ENCODE measurements around the gene GDPD4.

Gene GDPD4

DNA sequence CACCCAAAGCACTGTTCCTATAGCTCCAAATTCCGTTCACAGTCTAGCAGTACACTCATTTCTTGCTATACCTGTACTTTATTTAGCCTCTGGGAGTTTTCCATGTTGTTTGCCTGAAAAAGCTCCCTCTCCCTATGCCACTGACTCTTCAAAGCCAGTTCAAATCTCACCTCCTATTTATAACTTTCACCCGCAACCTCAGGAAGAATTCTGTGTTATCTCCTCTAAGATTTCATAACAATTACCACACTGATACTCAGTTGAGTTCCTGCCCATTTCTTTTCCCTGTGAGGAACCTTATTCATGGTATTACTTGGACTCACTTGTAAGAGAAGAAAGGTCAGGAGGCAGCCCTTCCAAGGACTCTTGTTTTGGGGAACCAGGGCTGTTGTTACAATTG lies 25.2 kb downstream of the GDPD4 start:
- no peak for DNase-seq
- H3K4me3 ChIP-seq (ENCODE audit: low read depth, low read length): no peak overlapping the region
- TF ChIP-seq, protein P1, sequence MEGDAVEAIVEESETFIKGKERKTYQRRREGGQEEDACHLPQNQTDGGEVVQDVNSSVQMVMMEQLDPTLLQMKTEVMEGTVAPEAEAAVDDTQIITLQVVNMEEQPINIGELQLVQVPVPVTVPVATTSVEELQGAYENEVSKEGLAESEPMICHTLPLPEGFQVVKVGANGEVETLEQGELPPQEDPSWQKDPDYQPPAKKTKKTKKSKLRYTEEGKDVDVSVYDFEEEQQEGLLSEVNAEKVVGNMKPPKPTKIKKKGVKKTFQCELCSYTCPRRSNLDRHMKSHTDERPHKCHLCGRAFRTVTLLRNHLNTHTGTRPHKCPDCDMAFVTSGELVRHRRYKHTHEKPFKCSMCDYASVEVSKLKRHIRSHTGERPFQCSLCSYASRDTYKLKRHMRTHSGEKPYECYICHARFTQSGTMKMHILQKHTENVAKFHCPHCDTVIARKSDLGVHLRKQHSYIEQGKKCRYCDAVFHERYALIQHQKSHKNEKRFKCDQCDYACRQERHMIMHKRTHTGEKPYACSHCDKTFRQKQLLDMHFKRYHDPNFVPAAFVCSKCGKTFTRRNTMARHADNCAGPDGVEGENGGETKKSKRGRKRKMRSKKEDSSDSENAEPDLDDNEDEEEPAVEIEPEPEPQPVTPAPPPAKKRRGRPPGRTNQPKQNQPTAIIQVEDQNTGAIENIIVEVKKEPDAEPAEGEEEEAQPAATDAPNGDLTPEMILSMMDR (IDR thresholded peaks at IDR 0.05; ENCODE audit: low read depth, low read length): no peak
- no peaks in the 10 kb centered on the region for H3K36me3 ChIP-seq
- no peaks in the 10 kb centered on the region for H3K9me3 ChIP-seq
- no peaks in the 10 kb centered on the region for H3K27me3 ChIP-seq
- no peaks in the 10 kb centered on the region for H3K4me1 ChIP-seq

GRCh38 chr11:77270921-77271320 lies 30.6 kb downstream of the GDPD4 start:
- no peak for DNase-seq
- H3K27me3 ChIP-seq: no peaks in the 10 kb centered on the region
- H3K4me1 ChIP-seq: no peaks in the 10 kb centered on the region
- H3K4me3 ChIP-seq (ENCODE audit: low read depth, low read length): no peak overlapping the region
- TF ChIP-seq, protein P1 (IDR thresholded peaks at IDR 0.05; ENCODE audit: low read depth, low read length): no peak
- H3K36me3 ChIP-seq: no peaks in the 10 kb centered on the region
- no peaks in the 10 kb centered on the region for H3K9me3 ChIP-seq

GRCh38 chr11:77269484-77270123 lies 31.9 kb downstream of the GDPD4 start:
- no peak overlapping the region for H3K4me3 ChIP-seq (ENCODE audit: low read depth, low read length)
- H3K36me3 ChIP-seq: no peaks in the 10 kb centered on the region
- DNase-seq: no peak
- no peaks in the 10 kb centered on the region for H3K27me3 ChIP-seq
- TF ChIP-seq, protein P1 (IDR thresholded peaks at IDR 0.05; ENCODE audit: low read depth, low read length): no peak
- no peaks in the 10 kb centered on the region for H3K9me3 ChIP-seq
- H3K4me1 ChIP-seq: no peaks in the 10 kb centered on the region

DNA sequence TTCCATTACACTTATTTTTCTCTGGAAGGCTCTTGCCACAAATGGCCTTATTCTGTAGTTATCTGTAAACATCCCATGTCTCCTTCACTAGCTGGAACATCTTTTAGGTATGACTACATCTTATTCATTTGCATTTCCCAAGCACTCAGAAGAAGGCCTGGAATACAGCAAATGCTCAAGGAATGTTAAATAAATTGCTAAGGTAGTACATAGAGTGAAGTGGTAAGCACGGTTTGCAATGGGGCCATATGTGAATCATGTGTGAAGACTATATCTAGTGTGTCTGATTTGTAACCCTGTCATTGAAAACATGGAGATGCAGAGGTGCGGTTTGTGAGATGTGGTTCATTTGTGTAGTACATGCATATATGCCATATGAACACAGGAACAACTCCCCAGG lies 33.5 kb downstream of the GDPD4 start:
- TF ChIP-seq, protein P1 (IDR thresholded peaks at IDR 0.05; ENCODE audit: low read depth, low read length): no peak
- Histone ChIP-seq H3K27me3 (no peaks in the 10 kb centered on the region; the same call in 1 of the 2 replicates), H3K4me3 (ENCODE audit: low read depth, low read length) (no peak overlapping the region), H3K4me1 (no peaks in the 10 kb centered on the region), H3K36me3 (no peaks in the 10 kb centered on the region), H3K9me3 (no peaks in the 10 kb centered on the region)
- DNase-seq: no peak

DNA sequence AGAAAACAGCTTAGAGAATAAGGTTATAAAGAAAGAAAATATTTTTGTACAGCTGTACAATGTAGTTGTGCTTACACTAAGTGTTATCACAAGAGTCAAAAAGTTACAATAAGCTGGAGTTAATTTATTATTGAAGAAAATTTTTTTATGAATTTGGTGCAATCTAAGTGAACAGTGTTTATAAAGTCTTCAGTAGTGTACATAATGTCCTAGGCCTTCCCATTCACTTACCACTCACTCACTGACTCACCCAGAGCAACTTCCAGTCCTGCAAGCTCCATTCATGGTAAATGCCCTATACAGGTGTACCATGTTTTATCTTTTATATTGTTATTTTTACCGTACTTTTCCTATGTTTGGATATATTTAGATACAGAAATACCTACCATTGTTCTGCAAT lies 34.7 kb downstream of the GDPD4 start:
- no peaks in the 10 kb centered on the region for H3K9me3 ChIP-seq
- H3K36me3 ChIP-seq: no peaks in the 10 kb centered on the region
- H3K27me3 ChIP-seq: no peaks in the 10 kb centered on the region; the same call in 1 of the 2 replicates
- no peak overlapping the region for H3K4me3 ChIP-seq (ENCODE audit: low read depth, low read length)
- no peaks in the 10 kb centered on the region for H3K4me1 ChIP-seq
- DNase-seq: no peak
- TF ChIP-seq, protein P1 (IDR thresholded peaks at IDR 0.05; ENCODE audit: low read depth, low read length): no peak

DNA sequence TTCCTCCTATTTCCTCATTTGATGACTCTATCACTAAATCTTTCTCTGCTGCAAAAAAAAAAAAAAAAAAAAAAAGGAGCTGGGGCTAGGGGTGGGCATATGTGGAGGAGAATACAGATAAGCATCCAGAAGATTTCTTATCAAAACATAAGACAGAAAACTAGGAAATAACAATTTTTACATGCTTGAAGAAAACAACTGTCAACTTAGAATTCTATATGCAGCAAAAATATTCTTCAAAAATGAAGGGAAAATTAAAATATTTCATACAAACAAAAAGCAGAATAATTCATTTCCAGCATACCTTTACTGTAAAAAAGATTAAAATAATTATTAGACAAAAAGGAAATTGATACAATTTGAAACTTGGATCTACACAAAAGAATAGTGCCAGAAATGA lies 38.7 kb downstream of the GDPD4 start:
- Histone ChIP-seq H3K36me3 (no peaks in the 10 kb centered on the region), H3K4me1 (no peaks in the 10 kb centered on the region), H3K9me3 (no peaks in the 10 kb centered on the region), H3K27me3 (no peaks in the 10 kb centered on the region; the same call in 1 of the 2 replicates), H3K4me3 (ENCODE audit: low read depth, low read length) (no peak overlapping the region)
- TF ChIP-seq, protein P1 (IDR thresholded peaks at IDR 0.05; ENCODE audit: low read depth, low read length): no peak
- no peak for DNase-seq
